ENCODE data around the gene PLEKHA5. TPM values are rescaled to one million over a fixed set of nuclear protein-coding genes. Genes with fewer than 3 reads are reported as not detected.
"Not testable (repeated sequence)": the region's sequence is repeated elsewhere in the genome, so short reads cannot be mapped to it uniquely, and the experiment has no call there.

Gene PLEKHA5
- total and polyA plus RNA-seq, 11 donors, result 18.1 to 72.2 (median 58.2) TPM

DNA sequence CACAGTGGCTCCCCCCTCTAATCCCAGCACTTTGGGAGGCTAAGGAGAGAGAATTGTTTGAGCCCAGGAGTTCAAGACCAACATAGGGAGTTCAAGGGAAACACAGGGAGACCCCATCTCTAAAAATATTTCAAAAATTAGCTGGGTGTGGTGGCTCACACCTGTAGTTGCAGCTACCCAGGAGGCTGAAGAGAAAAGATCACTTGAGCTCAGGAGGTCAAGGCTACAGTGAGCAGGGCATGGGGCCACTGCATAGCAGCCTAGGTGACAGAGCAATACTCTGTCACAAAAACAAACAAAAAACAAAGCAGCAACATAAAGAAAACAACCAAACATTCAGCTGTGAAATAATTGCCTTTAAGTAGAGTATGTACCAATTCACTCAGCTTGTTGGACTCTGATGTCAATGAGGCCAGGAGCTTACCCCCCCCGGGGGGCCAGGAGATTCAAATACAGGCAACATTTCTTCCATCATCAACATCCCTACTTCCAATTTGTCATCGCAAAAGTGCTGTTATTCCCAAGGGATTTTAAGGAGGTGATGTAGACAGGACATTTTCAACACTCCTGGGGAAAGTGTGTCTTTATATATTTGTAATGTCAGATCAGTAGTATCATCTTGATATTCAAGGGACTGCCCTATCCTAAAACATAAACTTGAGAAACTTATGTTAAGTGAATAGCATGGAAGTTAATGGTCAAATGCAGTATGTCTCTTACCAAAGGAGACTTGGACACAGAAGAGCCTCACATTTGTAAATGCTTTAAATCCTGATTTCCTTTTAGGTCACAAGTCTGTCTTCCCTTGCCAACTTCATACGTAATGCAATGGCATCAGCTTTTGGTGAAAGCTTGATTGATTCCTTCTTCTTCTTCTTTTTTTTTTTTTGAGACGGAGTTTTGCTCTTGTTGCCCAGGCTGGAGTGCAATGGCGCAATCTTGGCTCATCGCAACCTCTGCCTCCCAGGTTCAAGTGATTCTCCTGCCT lies 269.1 kb downstream of the PLEKHA5 start:
- ATAC-seq, result peak in 1 of 4 donors; percentile 34
- no peak for TF ChIP-seq POLR2A (IDR thresholded peaks at IDR 0.05)
- TF ChIP-seq, protein P1, sequence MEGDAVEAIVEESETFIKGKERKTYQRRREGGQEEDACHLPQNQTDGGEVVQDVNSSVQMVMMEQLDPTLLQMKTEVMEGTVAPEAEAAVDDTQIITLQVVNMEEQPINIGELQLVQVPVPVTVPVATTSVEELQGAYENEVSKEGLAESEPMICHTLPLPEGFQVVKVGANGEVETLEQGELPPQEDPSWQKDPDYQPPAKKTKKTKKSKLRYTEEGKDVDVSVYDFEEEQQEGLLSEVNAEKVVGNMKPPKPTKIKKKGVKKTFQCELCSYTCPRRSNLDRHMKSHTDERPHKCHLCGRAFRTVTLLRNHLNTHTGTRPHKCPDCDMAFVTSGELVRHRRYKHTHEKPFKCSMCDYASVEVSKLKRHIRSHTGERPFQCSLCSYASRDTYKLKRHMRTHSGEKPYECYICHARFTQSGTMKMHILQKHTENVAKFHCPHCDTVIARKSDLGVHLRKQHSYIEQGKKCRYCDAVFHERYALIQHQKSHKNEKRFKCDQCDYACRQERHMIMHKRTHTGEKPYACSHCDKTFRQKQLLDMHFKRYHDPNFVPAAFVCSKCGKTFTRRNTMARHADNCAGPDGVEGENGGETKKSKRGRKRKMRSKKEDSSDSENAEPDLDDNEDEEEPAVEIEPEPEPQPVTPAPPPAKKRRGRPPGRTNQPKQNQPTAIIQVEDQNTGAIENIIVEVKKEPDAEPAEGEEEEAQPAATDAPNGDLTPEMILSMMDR (IDR thresholded peaks at IDR 0.05), result no peak

DNA sequence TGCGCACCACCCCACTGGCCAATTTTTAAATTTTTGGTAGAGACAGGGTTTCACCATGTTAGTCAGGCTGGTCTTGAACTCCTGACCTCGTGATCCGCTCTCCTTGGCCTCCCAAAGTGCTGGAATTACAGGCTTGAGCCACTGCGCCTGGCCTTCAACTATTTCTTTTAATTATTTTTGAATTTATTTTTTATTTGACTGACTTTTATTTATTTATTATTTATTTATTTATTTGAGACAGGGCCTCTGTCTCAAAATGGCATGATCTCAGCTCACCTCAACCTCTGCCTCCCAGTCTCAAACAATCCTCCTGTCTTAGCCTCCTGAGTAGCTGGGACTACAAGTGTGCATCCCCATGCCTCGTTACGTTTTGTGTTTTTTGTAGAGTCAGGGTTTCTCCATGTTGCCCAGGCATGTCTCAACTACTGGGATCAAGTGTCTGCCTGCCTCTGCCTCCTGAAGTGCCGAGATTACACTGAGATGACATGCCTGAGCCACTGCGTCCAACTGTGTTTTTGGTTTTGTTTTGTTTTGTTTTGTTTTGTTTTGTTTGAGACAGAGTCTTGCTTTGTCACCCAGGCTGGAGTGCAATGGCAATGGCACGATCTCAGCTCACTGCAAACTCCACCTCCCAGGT lies 271.2 kb downstream of the PLEKHA5 start:
- DNase-seq; H3K27ac ChIP-seq; H3K4me1 ChIP-seq; H3K27me3 ChIP-seq; ATAC-seq; H3K9me3 ChIP-seq; intact Hi-C loops (cut with DNase I); H3K4me3 ChIP-seq; H3K36me3 ChIP-seq: not testable (repeated sequence)
- 95 to 98% (median 96%) methylated on average over 9 of the region's 9 CpGs for WGBS, 4 donors

More for the DNA sequence above, 269.1 kb downstream of the PLEKHA5 start:
- Histone ChIP-seq H3K4me1 (peaks cover 0 to 8% (median 0%) of the 10 kb centered on the region in 12 donors), H3K4me3 (no peak overlapping the region), H3K27me3 (no peaks in the 10 kb centered on the region), H3K27ac (no peak overlapping the region), H3K36me3 (no peaks in the 10 kb centered on the region), H3K9me3 (no peaks in the 10 kb centered on the region)
- no peak for DNase-seq
- intact Hi-C loops (cut with DNase I), result no loop called here
- 66 to 75% (median 71%) methylated on average over 6 of the region's 6 CpGs for WGBS, 4 donors

DNA sequence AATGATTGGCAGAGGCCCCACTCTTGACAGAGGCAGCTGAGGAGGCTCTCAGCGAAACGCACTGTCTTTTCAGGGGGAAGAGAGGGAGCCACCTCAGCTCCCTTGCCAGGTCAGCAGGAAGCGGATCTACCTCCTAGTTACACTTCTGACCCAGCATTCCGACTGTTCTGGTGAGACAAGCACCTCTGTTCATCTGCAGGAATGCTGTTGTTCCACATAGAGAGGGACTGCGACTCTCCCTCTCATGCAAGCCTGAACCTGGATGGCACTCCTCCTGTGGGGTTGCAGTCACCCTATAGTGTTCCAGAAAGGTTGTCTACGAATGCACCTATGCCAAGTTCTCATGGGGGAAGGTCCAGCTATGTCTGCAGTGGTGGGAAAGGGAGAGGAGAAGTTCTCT lies 272.7 kb downstream of the PLEKHA5 start:
- intact Hi-C loops (cut with DNase I), result no loop called here
- 91 to 94% (median 92%) methylated on average over 6 of the region's 6 CpGs for WGBS, 4 donors
- H3K27me3 ChIP-seq, result no peaks in the 10 kb centered on the region
- ATAC-seq (no peak), DNase-seq (no peak)
- H3K27ac ChIP-seq, result no peak overlapping the region
- no peak overlapping the region for H3K4me3 ChIP-seq
- TF ChIP-seq POLR2A (IDR thresholded peaks at IDR 0.05), result no peak
- TF ChIP-seq, protein P1 (IDR thresholded peaks at IDR 0.05), result no peak
- H3K36me3 ChIP-seq, result no peaks in the 10 kb centered on the region
- peaks cover 0 to 8% (median 0%) of the 10 kb centered on the region in 12 donors for H3K4me1 ChIP-seq
- H3K9me3 ChIP-seq, result no peaks in the 10 kb centered on the region

DNA sequence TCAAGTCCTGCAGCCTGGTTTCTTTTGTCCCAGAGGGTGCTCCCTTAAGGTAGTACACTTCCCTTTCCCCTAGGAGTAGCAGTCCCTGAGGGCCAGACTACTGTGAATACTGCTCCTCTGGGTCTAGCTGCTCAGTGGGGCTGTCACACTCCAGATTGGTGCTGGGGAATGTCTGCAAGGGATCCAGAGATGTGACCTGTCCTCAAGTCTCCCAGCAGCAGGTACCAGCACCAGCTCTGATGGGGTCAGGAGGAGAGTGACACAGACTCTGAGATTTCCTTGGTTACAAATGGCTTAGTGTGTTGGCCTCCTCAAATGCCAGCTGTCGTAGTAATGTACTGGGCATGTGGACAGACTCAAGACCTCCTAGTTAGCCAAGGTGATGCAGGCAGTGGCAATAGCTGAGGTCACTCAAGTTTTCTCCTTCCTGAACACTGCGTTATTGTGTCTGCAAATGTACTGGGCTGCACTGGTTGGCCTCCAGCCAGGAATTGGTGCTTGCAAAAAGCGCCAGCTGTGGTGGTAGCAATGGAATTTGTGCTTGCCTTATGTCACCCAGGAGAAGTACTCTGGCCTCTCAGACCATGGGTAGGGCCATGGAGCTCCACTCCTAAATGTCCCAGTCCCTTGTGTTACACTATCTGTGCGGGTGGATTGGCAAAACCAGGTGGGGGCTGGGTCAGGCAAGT lies 273.4 kb downstream of the PLEKHA5 start:
- peak; percentile 14 to 72 (median 58) for DNase-seq
- WGBS, 4 donors, result 49 to 74% (median 56%) methylated on average over 4 of the region's 4 CpGs
- H3K27ac ChIP-seq, result no peak overlapping the region
- no peaks in the 10 kb centered on the region for H3K9me3 ChIP-seq
- peak; percentile 71 to 88 (median 84) for ATAC-seq
- no peaks in the 10 kb centered on the region for H3K36me3 ChIP-seq
- no peak overlapping the region for H3K4me3 ChIP-seq
- no peaks in the 10 kb centered on the region for H3K27me3 ChIP-seq
- intact Hi-C loops (cut with DNase I), result no loop called here
- H3K4me1 ChIP-seq, result peaks cover 0 to 8% (median 0%) of the 10 kb centered on the region in 12 donors
- no peak for TF ChIP-seq POLR2A (IDR thresholded peaks at IDR 0.05)
- TF ChIP-seq, protein P1 (IDR thresholded peaks at IDR 0.05), result no peak

Measured in heart left ventricle (tissue), 16 donors.